Measurements from ENCODE around the gene ATP11C.

GRCh38 chrX:139734996-139735395 lies 197.9 kb downstream of the ATP11C start:
- TF ChIP-seq, protein P1, sequence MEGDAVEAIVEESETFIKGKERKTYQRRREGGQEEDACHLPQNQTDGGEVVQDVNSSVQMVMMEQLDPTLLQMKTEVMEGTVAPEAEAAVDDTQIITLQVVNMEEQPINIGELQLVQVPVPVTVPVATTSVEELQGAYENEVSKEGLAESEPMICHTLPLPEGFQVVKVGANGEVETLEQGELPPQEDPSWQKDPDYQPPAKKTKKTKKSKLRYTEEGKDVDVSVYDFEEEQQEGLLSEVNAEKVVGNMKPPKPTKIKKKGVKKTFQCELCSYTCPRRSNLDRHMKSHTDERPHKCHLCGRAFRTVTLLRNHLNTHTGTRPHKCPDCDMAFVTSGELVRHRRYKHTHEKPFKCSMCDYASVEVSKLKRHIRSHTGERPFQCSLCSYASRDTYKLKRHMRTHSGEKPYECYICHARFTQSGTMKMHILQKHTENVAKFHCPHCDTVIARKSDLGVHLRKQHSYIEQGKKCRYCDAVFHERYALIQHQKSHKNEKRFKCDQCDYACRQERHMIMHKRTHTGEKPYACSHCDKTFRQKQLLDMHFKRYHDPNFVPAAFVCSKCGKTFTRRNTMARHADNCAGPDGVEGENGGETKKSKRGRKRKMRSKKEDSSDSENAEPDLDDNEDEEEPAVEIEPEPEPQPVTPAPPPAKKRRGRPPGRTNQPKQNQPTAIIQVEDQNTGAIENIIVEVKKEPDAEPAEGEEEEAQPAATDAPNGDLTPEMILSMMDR (IDR thresholded peaks at IDR 0.05), result no peak
- no peak for TF ChIP-seq ZFX (IDR thresholded peaks at IDR 0.05; ENCODE audit: borderline replicate concordance)
